KMS-11 (cell line): Measurements from ENCODE around the gene CDH22.

Experiments used
- H2AFZ ChIP-seq: fragments of 200-600 bp; sonication (generic); 2 replicates; pipeline ENCODE4 v1.6.1; 2016; ENCODE audit warnings: antibody characterized with exemption, mixed run types, low read depth
- H3K27ac ChIP-seq: fragments of 200-600 bp; sonication (generic); 2 replicates; pipeline ENCODE4 v1.6.1; 2016; ENCODE audit warnings: mild to moderate bottlenecking, mixed run types
- H3K27me3 ChIP-seq: fragments of 200-600 bp; sonication (generic); 2 replicates; pipeline ENCODE4 v1.6.1; 2017; ENCODE audit warnings: mild to moderate bottlenecking, low read depth, mixed run types, moderate library complexity; ENCODE audit not compliant: insufficient read depth
- H3K36me3 ChIP-seq: fragments of 200-600 bp; sonication (generic); 2 replicates; pipeline ENCODE4 v1.6.1; 2017; ENCODE audit warnings: mild to moderate bottlenecking, mixed run types; ENCODE audit not compliant: insufficient read depth
- H3K4me1 ChIP-seq: fragments of 200-600 bp; sonication (generic); 2 replicates; pipeline ENCODE4 v1.6.1; 2016; ENCODE audit warnings: mild to moderate bottlenecking, low read depth, mixed run types; ENCODE audit not compliant: poor library complexity, severe bottlenecking
- H3K4me2 ChIP-seq: fragments of 200-600 bp; sonication (generic); 2 replicates; pipeline ENCODE4 v1.7.0; 2016; ENCODE audit warnings: mild to moderate bottlenecking, mixed run types
- H3K4me3 ChIP-seq: fragments of 200-600 bp; sonication (generic); IDR thresholded peaks from 2 replicates; pipeline ENCODE4 v1.6.1; 2017; ENCODE audit warnings: low read depth, low read length, mixed read lengths; ENCODE audit not compliant: insufficient read depth
- H3K79me2 ChIP-seq: fragments of 200-600 bp; sonication (generic); 2 replicates; pipeline ENCODE4 v1.6.1; 2016; ENCODE audit warnings: low read depth, mixed run types; ENCODE audit not compliant: insufficient read depth
- H3K9ac ChIP-seq: fragments of 200-600 bp; sonication (generic); 2 replicates; pipeline ENCODE4 v1.6.1; 2016; ENCODE audit warnings: mild to moderate bottlenecking, mixed run types
- H4K20me1 ChIP-seq: fragments of 200-600 bp; sonication (generic); 2 replicates; pipeline ENCODE4 v1.6.1; 2016; ENCODE audit warnings: mild to moderate bottlenecking, mixed run types; ENCODE audit not compliant: insufficient read depth
- CTCF ChIP-seq: fragments of 200-600 bp; sonication (generic); conservative IDR thresholded peaks from 2 replicates; pipeline ENCODE4 v1.6.1; 2017; ENCODE audit warnings: low read depth, mild to moderate bottlenecking, antibody characterized with exemption, low read length, moderate library complexity, mixed read lengths

The CDH22 gene

DNA sequence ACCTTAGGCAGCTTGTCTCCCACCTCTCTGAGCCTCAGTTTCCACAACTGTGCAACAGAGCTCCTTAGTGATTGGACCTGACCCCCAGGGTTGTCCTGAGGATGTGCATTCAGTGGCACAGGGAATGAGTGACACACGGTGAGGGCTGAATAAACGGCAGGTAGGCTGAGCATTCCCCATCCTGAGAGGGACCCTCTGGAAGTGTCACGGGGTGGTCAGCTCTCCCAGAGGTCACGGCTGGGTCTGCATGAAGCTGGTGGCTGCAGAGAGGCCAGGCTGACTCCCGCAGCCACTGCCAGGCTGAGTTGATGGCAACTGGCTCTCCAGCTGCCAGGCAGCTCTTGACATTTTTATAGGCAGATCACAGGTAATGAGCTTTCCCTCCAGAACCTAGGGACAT, 147.6 kb downstream of the CDH22 start:
- H3K4me3 ChIP-seq, result no peak overlapping the region
- H2AFZ ChIP-seq, result no peak overlapping the region
- H3K4me2 ChIP-seq, result no peak overlapping the region
- H3K4me1 ChIP-seq, result no peaks in the 10 kb centered on the region
- H3K9ac ChIP-seq, result no peak overlapping the region
- no peak overlapping the region for H3K27ac ChIP-seq
- no peaks in the 10 kb centered on the region for H3K36me3 ChIP-seq
- H4K20me1 ChIP-seq, result no peaks in the 10 kb centered on the region
- TF ChIP-seq CTCF, result no peak
- no peaks in the 10 kb centered on the region for H3K79me2 ChIP-seq
- peaks cover 56% of the 10 kb centered on the region; the same call in 1 of the 2 replicates for H3K27me3 ChIP-seq

- Histone ChIP-seq H3K36me3 (no peaks in the 10 kb centered on the region), H3K4me2 (no peak overlapping the region), H3K79me2 (no peaks in the 10 kb centered on the region), H4K20me1 (no peaks in the 10 kb centered on the region), H3K4me1 (no peaks in the 10 kb centered on the region), H3K9ac (no peak overlapping the region), H3K27ac (no peak overlapping the region), H3K27me3 (peaks cover 67% of the 10 kb centered on the region; the same call in 1 of the 2 replicates), H3K4me3 (no peak overlapping the region), H2AFZ (no peak overlapping the region)
- no peak for TF ChIP-seq CTCF
These were observed 149.0 kb downstream of the CDH22 start for GRCh38 chr20:46159101-46159897.

DNA sequence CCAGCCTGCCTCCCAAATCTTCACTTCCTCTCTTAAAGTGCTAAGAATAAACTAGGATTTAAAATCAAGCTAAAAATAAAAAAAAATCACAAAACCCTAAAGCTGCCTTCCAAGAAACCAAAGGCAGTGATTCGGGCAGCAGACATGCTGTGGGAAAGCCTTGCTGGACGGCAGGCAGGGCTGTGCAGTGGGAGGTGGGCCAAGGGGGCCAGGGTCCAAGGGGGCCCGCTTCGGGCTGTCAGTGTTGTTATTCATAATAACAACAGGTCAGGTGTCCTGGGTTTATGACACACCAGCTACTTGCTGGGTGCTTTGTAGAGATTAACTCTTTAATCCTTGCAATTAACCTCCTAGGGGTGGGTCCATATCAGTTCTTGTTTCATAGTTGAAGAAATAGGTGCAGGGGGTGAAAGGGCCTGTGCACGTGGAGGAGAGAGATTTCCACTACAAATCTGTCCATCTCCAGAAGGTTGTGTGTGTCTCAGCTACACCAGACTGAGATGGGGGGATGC, 149.8 kb downstream of the CDH22 start:
- no peak overlapping the region for H2AFZ ChIP-seq
- no peak overlapping the region for H3K4me3 ChIP-seq
- no peaks in the 10 kb centered on the region for H4K20me1 ChIP-seq
- H3K27ac ChIP-seq, result no peak overlapping the region
- no peaks in the 10 kb centered on the region for H3K79me2 ChIP-seq
- H3K4me2 ChIP-seq, result no peak overlapping the region
- H3K36me3 ChIP-seq, result no peaks in the 10 kb centered on the region
- H3K4me1 ChIP-seq, result no peaks in the 10 kb centered on the region
- H3K9ac ChIP-seq, result no peak overlapping the region
- H3K27me3 ChIP-seq, result peaks cover 67% of the 10 kb centered on the region; the same call in 1 of the 2 replicates
- no peak for TF ChIP-seq CTCF

DNA sequence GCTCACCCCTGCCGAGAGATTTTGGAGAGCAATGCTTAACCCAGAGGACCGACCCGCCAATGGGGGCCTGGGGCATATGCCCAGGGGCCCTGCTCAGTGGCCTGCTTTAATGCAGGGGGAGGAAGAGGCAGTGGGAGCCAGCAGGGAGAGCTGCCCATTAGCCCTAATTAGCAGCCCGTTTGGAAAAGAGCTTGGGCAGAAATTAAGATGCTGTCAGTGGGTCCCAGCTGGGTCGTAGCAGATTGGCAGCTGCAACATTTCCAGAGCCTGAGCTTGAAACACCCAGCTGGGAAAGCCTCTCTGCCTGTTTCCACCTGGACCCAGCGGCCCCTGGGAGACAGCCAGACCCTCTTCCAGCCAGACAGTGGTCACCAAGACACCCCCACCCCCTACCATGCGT, 150.7 kb downstream of the CDH22 start:
- Histone ChIP-seq H3K36me3 (no peaks in the 10 kb centered on the region), H4K20me1 (no peaks in the 10 kb centered on the region), H3K27me3 (peaks cover 60% of the 10 kb centered on the region; the same call in 1 of the 2 replicates), H3K79me2 (no peaks in the 10 kb centered on the region), H3K4me3 (no peak overlapping the region), H3K27ac (no peak overlapping the region), H3K4me1 (no peaks in the 10 kb centered on the region), H2AFZ (no peak overlapping the region), H3K9ac (no peak overlapping the region), H3K4me2 (no peak overlapping the region)
- TF ChIP-seq CTCF, result no peak
